Activated T-cell treated with anti-CD3 and anti-CD28 coated beads, Interleukin-2, amount 50 U/mL, for 1 hour (primary cell): ENCODE data around the gene SMIM45.

ENCODE experiments used
- DNase-seq: peaks from one replicate; pipeline ENCODE4 v3.0.0-alpha.2; 2020

SMIM45 gene

DNA sequence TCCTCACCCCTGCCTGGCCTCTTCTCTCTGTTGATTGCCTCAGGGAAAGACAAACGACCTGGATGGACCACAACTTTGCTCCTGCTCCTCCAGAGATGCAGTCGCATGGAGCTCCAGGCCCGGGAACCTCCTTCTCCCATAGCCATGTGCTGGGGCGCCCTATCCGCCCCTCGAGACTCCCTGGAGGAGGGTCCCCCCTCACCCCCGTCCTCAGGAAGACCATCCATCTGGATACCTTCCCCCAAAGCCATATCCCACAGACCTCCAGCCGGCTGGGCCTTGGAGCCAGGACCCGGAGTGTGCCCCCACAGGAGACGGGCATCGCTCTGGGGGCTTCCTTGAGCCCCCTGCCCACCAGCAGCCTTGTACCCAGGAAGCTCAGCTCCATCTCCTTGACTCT is 19.5 kb downstream of the SMIM45 start:
- DNase-seq, result no peak

DNA sequence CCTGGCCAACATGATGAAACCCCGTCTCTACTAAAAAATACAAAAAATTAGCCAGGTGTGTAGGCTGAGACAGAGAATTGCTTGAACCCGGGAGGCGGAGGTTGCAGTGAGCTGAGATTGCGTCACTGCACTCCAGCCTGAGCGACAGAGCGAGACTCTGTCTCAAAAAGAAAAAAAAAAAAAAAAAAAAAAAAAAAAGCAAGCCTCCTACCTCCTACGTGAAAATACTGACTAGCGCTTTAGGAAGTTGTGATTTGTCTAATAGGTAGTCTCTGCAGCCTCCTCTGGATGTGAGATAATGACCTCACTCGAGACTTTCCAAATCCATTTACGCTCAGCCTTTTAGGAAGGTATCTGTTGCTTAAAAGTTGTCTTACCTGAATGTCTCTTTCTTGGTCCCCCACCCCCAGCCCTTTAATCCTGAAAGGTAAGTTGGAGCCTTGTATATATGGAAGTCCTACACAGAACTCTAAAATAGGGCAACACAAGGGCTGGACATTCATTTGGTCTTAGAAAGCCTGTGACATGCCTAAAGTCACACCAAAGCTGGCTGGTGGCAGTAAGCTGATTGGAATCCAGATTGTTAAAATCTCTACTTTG is 22.8 kb downstream of the SMIM45 start:
- no peak for DNase-seq

DNA sequence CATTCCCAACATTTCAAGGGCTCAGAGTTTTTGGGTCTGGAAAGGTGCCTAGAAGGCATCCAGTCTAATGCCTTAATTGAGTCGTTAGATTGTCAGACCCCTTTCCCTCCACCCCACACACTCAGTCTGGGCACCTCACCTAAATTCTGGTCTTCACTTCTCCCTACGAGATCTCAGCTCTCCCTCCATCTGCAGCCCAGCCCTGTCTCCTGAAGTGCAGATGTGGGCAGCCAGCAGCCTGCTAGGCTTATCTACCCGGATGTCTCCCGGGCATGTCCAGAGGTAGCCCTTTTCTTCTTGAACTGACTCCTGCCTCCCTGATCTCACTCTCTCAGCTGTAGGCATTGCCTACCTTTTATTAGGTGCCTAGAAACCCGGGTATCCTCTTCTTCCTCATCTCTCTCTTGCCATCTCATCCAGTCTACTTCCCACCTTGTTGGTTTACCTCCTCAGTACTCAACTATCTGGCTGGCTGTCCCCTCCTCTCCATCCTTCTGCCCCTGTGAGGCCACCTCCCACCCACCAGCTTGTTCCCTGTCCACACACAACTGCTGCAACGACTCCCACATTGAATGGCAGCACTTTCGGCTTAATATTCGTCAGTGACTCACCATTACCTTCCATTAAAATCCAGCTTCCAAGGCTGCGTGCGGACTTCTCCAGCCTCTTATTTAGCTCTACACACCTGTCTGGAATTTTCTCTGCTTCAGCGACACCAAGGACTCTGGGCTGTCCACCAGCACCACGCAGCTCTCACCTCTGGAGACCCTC is 23.5 kb downstream of the SMIM45 start:
- DNase-seq, result no peak

DNA sequence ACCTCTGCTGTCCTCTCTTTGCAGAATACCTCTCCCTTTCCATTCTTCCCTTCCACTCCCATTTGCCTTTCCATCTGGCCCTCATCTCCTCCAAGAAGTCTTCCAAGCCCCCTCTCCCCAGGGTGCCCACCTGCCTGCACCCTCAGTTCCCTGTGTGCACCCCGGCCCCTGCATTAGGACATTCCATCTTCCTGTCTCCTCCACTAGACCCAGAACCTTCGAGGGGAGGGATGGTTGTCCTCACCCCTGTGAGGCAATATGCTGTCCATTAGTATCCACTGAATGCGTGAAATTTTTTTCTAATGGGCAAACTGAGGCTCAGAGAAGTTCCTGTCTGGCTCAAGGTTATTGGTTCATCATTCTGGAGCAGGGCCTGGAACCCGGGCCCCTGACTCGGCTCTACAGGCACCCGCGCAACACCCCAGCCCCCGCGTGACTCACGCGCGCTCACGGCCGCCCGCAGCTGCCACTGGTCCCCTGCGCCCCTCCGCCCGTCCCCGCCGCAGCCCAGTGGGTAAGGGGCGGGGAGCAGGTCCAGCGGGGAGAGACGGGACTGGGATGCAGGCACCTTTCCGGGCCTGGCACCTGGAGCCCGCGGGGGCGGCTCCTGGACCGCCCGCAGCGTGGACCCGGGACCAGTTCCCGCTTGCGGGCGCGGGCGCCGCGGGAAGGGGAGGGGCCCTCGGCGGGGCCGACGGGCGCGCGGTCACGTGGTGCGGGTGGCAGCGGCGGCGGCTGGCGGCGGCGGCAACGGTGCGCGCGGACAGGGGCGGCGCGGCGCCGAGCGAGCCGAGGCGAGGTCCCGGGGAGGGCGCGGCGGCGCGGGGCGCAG is 24.3 kb downstream of the SMIM45 start:
- DNase-seq, result peak; percentile 64

DNA sequence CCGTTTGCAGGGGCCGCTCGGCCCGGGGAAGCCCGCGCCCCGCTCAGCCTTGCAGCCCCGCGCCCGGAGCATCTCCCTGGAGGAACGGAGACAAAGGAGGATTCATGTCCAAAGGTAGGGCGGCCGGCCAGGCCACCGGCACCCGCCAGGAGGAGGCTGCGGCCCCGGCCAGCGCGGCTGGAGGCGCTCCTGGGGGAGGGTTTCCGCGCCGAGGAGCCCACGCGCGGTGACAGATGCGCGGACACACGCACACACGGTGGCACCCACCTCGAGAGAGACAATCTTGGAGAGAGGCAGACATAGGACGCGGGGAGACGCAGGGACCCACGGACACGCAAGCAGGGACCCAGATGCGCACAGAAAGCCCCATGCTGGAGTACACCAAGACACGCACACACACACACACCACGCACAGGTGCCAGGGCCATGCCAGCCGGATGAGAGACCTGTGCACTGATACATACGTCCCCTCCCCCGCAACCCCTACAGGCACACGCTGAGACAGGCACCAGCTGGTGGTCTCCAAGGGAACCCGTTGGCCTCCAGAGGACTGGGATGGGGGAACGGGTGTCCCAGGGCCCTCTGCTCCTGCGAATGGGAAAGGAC is 25.1 kb downstream of the SMIM45 start:
- no peak for DNase-seq

DNA sequence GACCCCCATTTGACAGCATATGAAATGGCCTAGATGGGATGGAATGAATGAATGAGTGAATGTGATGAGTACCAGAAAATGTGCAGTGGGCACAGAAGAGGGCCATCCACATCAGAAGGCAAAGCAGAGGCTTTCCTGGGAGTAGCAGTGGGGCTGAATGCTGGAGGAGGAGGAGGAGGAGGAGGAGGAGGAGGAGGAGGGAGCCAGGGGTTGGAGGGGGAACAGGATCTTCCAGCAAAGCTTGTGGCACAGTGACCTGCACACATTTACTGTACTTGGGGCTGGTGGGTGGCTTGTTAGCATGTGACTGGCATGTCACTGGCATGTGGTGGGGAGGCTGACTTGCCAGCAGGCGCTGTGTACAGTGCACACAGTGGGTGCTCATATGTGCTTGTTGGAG is 26.8 kb downstream of the SMIM45 start:
- no peak for DNase-seq

DNA sequence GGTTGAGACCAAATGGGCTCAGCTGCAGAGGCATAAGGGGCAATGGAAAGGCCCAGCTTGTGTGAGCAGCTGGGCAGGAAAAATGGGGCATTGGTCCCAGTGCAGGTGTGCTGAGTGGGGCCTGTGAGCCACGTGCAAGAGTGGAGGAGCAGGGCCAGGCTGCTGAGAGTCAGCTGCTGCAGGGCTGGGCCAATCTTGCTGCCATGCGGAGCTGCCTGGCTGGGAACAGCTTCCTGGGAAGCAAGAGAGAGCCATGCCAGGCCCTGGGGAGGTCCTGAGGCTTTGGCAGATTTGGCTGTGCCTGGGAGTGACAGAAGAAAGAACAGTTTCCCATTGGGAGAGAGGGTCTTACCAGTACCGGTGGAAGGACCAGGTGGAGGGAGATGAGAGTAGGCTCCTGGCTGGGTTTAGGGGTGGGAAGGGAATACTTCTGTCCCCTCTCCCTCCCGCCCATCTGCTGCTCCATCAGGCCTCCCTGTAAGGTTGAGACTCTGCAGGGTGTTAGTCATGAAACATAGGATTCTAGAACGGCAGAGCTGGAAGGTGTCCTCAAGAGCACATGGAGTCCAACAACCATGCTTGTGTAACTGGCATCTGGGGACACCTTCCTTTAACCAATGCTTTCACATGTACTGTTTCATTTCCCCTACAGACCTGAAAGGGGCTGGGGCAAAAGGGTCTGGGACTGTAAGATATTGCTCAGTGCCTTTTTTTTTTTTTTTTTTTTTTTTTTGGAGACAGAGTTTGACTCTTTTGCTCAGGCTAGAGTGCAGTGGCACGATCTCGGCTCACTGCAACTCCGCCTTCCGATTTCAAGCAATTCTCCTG is 27.7 kb downstream of the SMIM45 start:
- DNase-seq, result no peak

DNA sequence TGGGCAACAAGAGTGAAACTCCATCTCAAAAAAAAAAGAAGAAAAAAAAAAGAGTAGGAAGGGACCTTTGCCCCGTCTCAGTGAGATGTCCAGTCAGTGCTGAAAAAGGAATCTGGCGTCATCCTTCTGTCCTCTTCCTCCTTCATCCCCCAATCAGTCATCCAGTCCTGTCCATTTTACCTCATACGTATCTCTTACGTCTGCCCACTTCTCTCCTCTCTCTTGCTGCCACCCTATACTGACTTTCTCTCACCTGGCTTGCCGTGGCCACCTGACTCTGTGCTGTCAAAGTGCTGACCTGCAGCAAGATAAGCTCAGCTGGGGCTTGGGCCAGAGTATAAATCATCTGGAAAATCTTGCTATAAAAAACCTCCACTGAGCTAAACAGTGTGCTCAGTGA is 30.9 kb downstream of the SMIM45 start:
- no peak for DNase-seq

DNA sequence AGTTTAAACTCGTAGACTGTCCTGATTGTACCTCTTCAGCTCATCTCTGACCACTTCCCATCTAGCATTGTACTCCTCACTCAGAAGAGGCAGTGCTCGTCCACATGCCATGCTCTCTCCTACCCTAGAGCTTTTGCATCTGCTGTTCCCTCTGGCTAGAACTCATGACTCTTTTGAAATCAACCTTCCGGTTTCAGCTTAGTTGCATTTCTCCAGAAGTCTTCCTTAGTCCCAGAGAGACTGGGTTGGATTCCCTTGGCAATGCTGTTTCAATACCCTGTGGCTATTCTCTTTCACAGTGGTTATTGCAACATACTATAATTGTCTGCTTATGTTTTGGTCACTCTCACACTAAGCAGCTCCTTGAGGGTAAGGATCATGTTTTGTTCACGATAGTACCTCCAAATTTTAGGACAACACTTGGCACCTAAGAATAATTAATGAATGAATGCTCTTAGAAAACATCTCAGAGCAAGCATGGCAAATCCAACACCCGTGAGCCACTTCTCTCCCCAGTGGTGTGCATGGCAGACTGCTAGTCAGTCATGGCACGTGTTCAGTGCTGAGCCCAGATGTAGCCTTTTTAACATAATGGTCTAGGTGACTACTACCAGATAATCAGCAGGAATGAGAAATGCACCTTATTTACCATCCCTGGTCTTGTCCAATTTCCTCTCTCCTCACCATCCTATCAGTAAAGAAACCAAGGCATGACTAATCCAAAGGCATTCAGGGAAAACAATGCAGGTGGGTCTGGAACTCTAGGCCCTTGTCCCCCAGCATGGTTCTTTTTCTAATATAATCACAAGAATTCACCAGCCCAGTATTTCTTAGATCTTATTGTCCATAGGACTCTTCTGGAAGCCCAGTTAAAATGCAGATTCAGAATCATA is 31.8 kb downstream of the SMIM45 start:
- no peak for DNase-seq

DNA sequence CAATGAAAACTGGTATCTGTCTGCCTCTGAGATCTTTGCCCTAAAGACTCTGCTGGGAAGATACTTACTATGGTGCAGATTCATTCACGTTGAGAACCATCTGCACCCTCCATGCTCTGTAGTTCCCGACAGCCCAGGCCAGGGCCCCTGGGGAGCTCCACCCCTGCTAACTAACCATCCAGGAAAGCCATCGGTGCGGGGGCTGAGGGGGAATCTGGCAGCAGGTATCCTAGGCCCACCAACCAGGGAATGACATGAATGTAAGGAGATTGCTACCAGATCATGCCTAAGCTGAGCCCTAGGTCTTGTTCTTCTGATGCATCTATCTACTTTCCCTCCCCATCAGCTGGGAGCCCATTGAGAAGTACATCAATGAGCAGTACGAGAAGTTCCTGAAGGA is 35.3 kb downstream of the SMIM45 start:
- DNase-seq, result no peak

DNA sequence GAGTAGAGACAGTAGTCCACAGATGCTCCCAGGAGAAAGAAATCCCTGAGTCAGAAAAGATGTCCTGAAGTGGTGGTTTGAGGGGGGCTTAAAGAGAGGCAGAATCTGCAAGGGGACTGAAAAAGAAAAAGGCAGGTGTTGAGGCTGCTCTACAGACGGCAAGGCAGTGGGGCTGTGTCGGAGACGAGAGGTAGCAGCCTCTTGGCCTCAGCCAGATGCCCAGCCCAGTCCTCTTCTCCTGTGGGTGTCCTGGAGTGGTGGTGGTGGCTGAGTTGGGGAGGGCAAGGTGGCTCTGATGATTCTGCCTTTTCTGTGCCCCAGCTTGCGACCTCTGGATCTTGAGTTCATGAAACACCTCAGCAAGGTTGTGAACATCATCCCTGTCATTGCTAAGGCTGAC is 37.3 kb downstream of the SMIM45 start:
- DNase-seq, result no peak

DNA sequence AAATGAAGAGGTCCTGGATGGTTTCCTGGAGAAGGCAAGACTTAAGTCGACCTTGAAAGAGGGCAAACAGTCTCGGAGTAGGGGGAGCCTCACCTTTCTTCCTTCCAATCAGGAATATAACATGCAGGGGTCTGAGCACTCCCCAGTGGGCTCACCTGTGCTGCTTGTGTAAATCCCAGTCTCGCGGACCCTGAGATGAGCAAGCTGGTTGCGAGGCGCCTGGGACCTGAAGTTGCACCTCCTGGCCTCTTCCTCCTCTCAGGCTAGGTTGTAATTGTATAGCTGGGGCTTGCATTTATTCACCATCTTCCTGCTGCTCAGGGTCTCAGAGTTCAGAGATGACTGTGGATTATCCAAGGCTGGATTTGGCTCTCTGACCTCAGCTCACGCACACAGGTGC is 39.2 kb downstream of the SMIM45 start:
- DNase-seq, result no peak

DNA sequence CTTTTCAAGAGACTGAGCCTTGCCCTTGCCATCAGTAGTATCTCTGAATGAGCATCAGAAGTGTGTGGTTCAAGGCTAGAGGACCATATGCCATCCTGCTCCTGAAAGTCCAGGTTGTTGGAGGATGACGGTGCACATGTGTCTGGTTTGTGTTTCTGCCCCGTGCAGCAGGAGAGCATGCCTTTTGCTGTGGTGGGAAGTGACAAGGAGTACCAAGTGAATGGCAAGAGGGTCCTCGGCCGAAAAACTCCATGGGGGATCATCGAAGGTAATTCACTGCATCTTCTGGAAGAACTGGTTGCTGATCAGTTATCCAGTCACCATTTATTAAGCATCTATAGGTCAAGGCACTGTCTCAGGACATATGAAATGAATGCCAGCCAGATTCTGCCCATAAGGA is 40.5 kb downstream of the SMIM45 start:
- no peak for DNase-seq

DNA sequence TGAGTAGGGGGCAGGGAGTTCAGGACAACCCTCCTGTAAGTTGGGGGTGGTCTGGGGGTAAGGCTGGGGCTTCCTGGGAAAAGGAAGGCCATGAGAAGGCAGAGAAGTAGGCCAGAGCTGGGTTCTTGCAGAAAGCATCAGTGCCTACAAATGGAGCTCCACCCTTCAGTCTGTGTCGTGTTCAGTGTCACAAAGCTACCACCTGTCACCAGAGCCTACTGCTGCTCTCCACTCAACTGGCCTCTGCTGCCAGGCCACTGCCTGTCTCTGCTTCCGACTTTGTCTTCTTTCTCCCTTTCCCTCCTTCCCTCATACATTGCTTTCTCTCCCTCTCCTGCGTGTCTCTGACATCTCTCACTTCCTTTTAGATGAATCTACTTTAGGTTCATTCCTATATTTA is 43.3 kb downstream of the SMIM45 start:
- DNase-seq, result no peak

DNA sequence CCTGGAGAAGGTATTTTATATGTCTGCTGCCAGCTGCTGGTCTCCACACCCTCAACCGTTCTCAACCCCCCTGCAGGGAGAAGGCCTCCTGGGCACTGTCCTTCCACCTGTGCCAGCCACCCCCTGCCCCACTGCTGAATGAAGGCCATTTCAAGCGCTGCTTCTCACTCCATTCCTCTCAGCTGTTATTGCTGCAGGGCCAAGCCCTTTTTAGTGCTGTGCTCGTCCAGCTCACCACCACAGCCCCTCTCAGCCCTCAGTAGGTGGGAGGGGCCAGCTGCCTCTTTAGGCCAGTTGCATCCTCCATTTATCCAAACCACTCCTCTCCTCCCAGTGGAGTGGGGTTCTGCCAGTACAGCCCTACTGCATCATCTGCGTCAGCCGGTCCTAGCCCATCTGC is 44.9 kb downstream of the SMIM45 start:
- no peak for DNase-seq

DNA sequence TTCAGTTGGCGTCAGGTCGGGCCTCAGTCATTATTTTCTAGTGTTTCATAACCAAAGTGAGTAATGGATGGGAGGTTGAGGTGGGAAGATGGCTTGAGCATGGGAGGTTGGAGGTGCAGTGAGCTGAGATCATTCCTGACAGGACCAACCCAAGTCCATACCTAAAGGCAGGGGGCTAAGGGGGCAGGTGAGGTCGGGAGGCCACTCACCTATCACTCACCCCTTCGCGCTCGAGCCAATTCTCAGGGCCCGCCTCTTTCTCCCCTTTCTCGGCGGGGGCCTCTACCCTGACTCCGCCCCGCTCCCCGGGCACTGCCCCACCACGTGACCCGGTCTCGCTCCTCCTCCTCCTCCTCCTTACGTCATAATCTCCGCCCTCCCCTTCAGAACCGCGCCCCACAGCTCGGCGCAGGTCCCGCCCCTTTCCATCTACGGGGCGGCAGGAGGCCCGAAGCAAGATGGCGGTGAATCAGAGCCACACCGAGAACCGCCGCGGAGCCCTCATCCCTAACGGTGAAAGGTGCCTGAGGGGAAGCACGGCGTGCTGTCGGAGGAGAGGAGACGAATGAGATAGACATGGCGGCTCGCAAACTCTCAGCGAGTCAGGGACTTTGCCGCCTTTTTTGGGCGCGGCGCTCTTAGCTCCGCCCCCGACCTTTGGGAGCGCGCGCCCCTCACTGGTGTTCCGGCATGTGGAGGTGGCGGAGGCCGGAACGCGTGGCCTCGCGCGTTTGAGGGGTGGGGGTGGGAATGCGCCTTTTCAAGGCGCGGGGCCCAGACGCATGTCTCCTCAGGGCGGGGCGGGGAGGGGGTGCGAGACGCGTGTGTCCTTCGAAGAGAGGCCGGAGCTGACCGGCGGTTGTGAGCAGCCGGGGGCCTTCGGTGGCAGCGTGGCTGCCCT is 46.7 kb downstream of the SMIM45 start, which contains the start of gene WBP2NL:
Gene WBP2NL, plus strand, starts transcription at position 428 of the 901 bp plus-strand sequence. Its CDS starts 31 bp downstream, at position 459.
- DNase-seq, result peak; percentile 89

DNA sequence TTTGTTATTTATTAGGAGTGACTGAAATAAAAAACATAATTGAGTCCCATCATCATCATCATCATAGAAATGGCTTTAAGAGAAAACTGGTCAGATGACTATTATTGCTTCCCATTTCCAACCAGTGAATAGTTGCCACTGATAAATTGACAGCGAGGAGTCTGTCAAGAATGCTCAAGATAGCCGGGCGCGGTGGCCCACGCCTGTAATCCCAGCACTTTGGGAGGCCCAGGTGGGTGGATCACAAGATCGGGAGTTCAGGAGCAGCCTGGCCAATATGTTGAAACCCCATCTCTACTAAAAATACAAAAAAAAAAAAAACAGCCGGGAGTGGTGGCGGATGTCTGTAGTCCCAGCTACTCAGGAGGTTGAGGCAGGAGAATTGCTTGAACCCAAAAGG is 48.5 kb downstream of the SMIM45 start:
- no peak for DNase-seq

DNA sequence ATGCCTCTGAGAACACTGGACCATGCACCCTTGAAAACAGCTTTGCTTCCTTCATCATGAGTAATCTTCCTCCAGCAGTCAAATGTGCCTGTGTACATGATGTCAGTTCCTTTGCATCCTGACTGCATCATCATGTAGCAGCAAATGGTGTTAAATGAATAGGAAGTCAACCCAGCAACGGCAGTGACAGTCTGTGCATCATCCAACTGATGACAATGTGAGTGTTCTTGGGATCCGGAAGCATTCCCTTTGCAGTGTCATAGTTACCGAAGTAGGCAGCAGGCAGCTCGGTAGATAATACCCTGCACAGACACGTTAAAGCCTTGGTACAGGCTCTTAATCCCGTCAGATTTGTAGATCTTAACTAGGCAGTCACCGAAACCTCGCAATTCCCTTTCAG is 49.2 kb downstream of the SMIM45 start:
- no peak for DNase-seq

DNA sequence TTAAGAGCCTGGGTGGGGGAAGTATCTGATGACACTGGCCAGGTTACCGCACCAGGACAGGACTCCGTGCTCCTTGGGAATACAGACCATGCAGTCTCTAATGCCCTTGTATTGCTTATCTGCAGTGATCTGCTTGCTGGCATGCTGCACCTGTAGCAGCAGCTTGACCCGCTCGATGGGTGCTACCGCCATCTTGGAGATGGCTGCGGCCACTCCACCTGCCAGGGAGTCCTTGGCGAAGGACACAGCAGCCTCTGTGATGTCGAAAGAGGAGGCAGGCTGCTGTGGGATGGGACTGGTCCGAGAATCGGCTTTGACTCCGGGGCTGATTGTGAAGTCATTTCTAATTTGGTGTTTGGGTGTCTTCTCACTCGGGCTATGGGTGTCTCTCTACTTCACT is 49.8 kb downstream of the SMIM45 start:
- DNase-seq, result no peak

DNA sequence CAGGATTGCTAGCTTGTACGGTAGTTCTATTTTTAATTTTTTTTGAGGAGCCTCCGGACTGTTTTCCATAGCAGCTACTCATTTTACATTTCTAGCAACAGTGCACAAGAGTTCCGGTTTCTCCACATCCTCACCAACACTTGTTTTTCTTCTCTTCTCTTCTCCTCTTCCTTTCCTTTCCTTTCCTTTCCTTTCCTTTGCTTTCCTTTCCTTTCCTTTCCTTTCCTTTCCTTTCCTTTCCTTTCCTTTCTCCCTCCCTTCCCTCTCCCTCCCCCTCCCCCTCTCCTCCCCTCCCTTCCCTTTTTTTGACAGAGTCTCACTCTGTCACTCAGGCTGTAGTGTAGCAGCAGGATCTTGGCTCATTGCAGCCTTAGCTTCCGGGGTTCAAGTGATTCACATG is 56.0 kb downstream of the SMIM45 start:
- no peak for DNase-seq
